Liver (tissue), 9 donors: ENCODE results near the gene THSD4. TPM values are rescaled to one million over a fixed set of nuclear protein-coding genes. Genes with fewer than 3 reads are reported as not detected.
A peak's percentile ranks its signal among the peaks of the same experiment; 100 is the strongest.

Experiments
- DNase-seq: peaks from one replicate; pipeline ENCODE4 v3.0.0-alpha.2; 2017; ENCODE audit warnings: low spot score
- H3K27ac ChIP-seq, 2 donors: one replicate each; pipeline ENCODE4 v1.7.0; 2013; ENCODE audit warnings: inconsistent platforms in 2 of 2, low read length in 2 of 2, control low read depth in 1 of 2, low read depth in 1 of 2, mild to moderate bottlenecking in 1 of 2
- H3K27me3 ChIP-seq, 4 donors: one replicate each; pipeline versions ENCODE4 v1.6.1 to v1.7.0; 2013; ENCODE audit warnings: low read length in 3 of 4, inconsistent platforms in 1 of 4, mild to moderate bottlenecking in 1 of 4, moderate library complexity in 1 of 4; ENCODE audit not compliant: control insufficient read depth in 4 of 4, insufficient read depth in 4 of 4
- H3K36me3 ChIP-seq, 4 donors: one replicate each; pipeline versions ENCODE4 v1.6.1 to v1.7.0; 2013; ENCODE audit warnings: low read length in 3 of 4, mild to moderate bottlenecking in 3 of 4, low read depth in 1 of 4, moderate library complexity in 1 of 4; ENCODE audit not compliant: control insufficient read depth in 4 of 4, insufficient read depth in 3 of 4
- H3K4me1 ChIP-seq, 4 donors: one replicate each; pipeline versions ENCODE4 v1.6.1 to v1.7.0; 2013; ENCODE audit warnings: low read length in 3 of 4, mild to moderate bottlenecking in 3 of 4, moderate library complexity in 1 of 4; ENCODE audit not compliant: control insufficient read depth in 4 of 4, insufficient read depth in 4 of 4
- H3K4me3 ChIP-seq, 3 donors: one replicate each; pipeline versions ENCODE4 v1.6.1 to v1.7.0; 2013; ENCODE audit warnings: low read length in 3 of 3, control low read depth in 1 of 3, low read depth in 1 of 3, mild to moderate bottlenecking in 1 of 3
- H3K9ac ChIP-seq, 2 donors: one replicate each; pipeline ENCODE4 v1.7.0; 2013; ENCODE audit warnings: low read length in 2 of 2, mild to moderate bottlenecking in 2 of 2, moderate library complexity in 2 of 2, control low read depth in 1 of 2, low read depth in 1 of 2
- H3K9me3 ChIP-seq, 4 donors: one replicate each; pipeline versions ENCODE4 v1.6.1 to v1.7.0; 2013; ENCODE audit warnings: low read length in 3 of 4; ENCODE audit not compliant: control insufficient read depth in 4 of 4
- CTCF ChIP-seq: fragments of 150-350 bp; IDR thresholded peaks from 2 replicates; pipeline ENCODE4 v1.5.1; 2017; ENCODE audit warnings: improper control_type of control experiment, low read depth, low read length; ENCODE audit not compliant: missing input control
- EGR1 ChIP-seq, 2 donors: IDR thresholded peaks; 2 replicates each; pipeline ENCODE4 v1.6.1; 2016 to 2018; ENCODE audit warnings: antibody characterized with exemption in 2 of 2, low read depth in 2 of 2
- FOXA2 ChIP-seq: IDR thresholded peaks from 2 replicates; pipeline ENCODE4 v1.6.1; 2016; ENCODE audit warnings: antibody characterized with exemption
- GABPA ChIP-seq, 2 donors: IDR thresholded peaks in 1 of 2; conservative IDR thresholded peaks in 1 of 2; 2 replicates each; pipeline ENCODE4 v1.6.1; 2016; ENCODE audit warnings: antibody characterized with exemption in 2 of 2, mild to moderate bottlenecking in 1 of 2, moderate library complexity in 1 of 2
- HNF4A ChIP-seq, 2 donors: conservative IDR thresholded peaks; 2 replicates each; pipeline ENCODE4 v1.6.1; 2016; ENCODE audit warnings: antibody characterized with exemption in 2 of 2, mild to moderate bottlenecking in 2 of 2
- HNF4G ChIP-seq: IDR thresholded peaks from 2 replicates; pipeline ENCODE4 v1.6.1; 2016; ENCODE audit warnings: antibody characterized with exemption
- JUND ChIP-seq, 2 donors: IDR thresholded peaks; 2 replicates each; pipeline ENCODE4 v1.6.1; 2016; ENCODE audit warnings: antibody characterized with exemption in 2 of 2
- NR2F2 ChIP-seq: IDR thresholded peaks from 2 replicates; pipeline ENCODE4 v1.6.1; 2016; ENCODE audit warnings: antibody characterized with exemption
- RAD21 ChIP-seq, 2 donors: IDR thresholded peaks; 2 replicates each; pipeline ENCODE4 v1.6.1; 2016; ENCODE audit warnings: antibody characterized with exemption in 2 of 2, mild to moderate bottlenecking in 2 of 2
- RXRA ChIP-seq, 2 donors: IDR thresholded peaks; 2 replicates each; pipeline ENCODE4 v1.6.1; 2017 to 2018; ENCODE audit warnings: antibody characterized with exemption in 2 of 2, mild to moderate bottlenecking in 1 of 2
- SP1 ChIP-seq: IDR thresholded peaks from 2 replicates; pipeline ENCODE4 v1.6.1; 2018; ENCODE audit warnings: antibody characterized with exemption, mild to moderate bottlenecking
- TAF1 ChIP-seq: conservative IDR thresholded peaks from 2 replicates; pipeline ENCODE4 v1.6.1; 2016; ENCODE audit warnings: antibody characterized with exemption, mild to moderate bottlenecking
- YY1 ChIP-seq: IDR thresholded peaks from 2 replicates; pipeline ENCODE4 v1.6.1; 2016; ENCODE audit warnings: antibody characterized with exemption, mild to moderate bottlenecking
- ZBTB33 ChIP-seq: IDR thresholded peaks from 2 replicates; pipeline ENCODE4 v1.6.1; 2016; ENCODE audit warnings: antibody characterized with exemption
- WGBS: extraction: QIAGEN DNeasy Blood & Tissue Kit; methylation state at CpG from one replicate; pipeline ENCODE4 v1.1.7; 2013; 5-methylcytosine and 5-hydroxymethylcytosine counted together
- polyA plus RNA-seq, 2 donors: library from polyadenylated mRNA; stranded (reverse) in 1 of 2; unstranded in 1 of 2; fragments of 200-250 nt in 1 of 2; fragments of >200 nt in 1 of 2; fragmentation: Nextera tagmentation in 1 of 2; extraction: Ambion mirVana in 1 of 2; gene quantifications; one replicate each; pipeline versions ENCODE4 v1.2.1 to v1.2.3, GENCODE V29; 2013 to 2015
- total RNA-seq, 2 donors: library from RNA; depleted of rRNA; stranded (reverse); fragments of >200 nt; gene quantifications; one replicate each; pipeline ENCODE4 v1.2.3, GENCODE V29; 2014
- TF ChIP-seq, protein P1 (sequence below): IDR thresholded peaks from 2 replicates; pipeline ENCODE4 v1.6.1; 2016; ENCODE audit warnings: antibody characterized with exemption
- TF ChIP-seq, protein P2 (sequence below): IDR thresholded peaks from 2 replicates; pipeline ENCODE4 v1.6.1; 2016; ENCODE audit warnings: antibody characterized with exemption, mild to moderate bottlenecking
- donor health status: healthy.
- donor health status: healthy.
- donor health status: healthy.
- donor health status: healthy.
- donor health status: healthy.

The THSD4 gene
- total and polyA plus RNA-seq, 4 donors = 0.23 to 11.5 (median 1.9) TPM

GRCh38 chr15:71650603-71651002 is 535.3 kb downstream of the THSD4 start (continued):
- TF ChIP-seq TAF1 (no peak), FOXA2 (no peak)
- TF ChIP-seq, protein P1, sequence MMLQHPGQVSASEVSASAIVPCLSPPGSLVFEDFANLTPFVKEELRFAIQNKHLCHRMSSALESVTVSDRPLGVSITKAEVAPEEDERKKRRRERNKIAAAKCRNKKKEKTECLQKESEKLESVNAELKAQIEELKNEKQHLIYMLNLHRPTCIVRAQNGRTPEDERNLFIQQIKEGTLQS = no peak

GRCh38 chr15:71651750-71652186 is 536.5 kb downstream of the THSD4 start:
- TF ChIP-seq SP1 (no peak), JUND (IDR thresholded peaks at IDR 0.05) (no peak), RAD21 (IDR thresholded peaks at IDR 0.05) (peak; percentile 82 to 83), HNF4G (no peak), YY1 (no peak), CTCF (peak; percentile 62), ZBTB33 (no peak), HNF4A (conservative IDR thresholded peaks at IDR 0.05) (no peak)
- H3K4me3 ChIP-seq = no peak overlapping the region
- H3K4me1 ChIP-seq = peaks cover 1 to 22% (median 12%) of the 10 kb centered on the region in 4 donors
- no peaks in the 10 kb centered on the region for H3K9me3 ChIP-seq
- no peak overlapping the region for H3K9ac ChIP-seq
- no peaks in the 10 kb centered on the region for H3K36me3 ChIP-seq
- DNase-seq = no peak
- no peak overlapping the region for H3K27ac ChIP-seq
- 66% methylated on average over 5 of the region's 5 CpGs for WGBS
- H3K27me3 ChIP-seq = no peaks in the 10 kb centered on the region

- DNase-seq = no peak
- peaks cover 1 to 44% (median 29%) of the 10 kb centered on the region in 4 donors for H3K4me1 ChIP-seq
- H3K27ac ChIP-seq = peak overlapping the region; percentile 80 to 86
- H3K36me3 ChIP-seq = no peaks in the 10 kb centered on the region
- no peaks in the 10 kb centered on the region for H3K27me3 ChIP-seq
- H3K9ac ChIP-seq = no peak overlapping the region
- H3K4me3 ChIP-seq = no peak overlapping the region
- WGBS = 30% methylated on average over 8 of the region's 8 CpGs
- no peaks in the 10 kb centered on the region for H3K9me3 ChIP-seq
- peak; percentile 76 for TF ChIP-seq ZBTB33
- no peak for TF ChIP-seq TAF1
- TF ChIP-seq, protein P1 = peak; percentile 23
- peak; percentile 52 for TF ChIP-seq YY1
- TF ChIP-seq RAD21 (IDR thresholded peaks at IDR 0.05) = peak; percentile 24 to 52
- no peak for TF ChIP-seq EGR1 (IDR thresholded peaks at IDR 0.05; ENCODE audit: low read depth in 2 of 2)
- TF ChIP-seq FOXA2 = peak; percentile 94
- peak; percentile 55 for TF ChIP-seq NR2F2
- peak; percentile 50 for TF ChIP-seq HNF4G
- TF ChIP-seq CTCF = no peak
- TF ChIP-seq SP1 = peak; percentile 88
- no peak for TF ChIP-seq GABPA (IDR thresholded peaks at IDR 0.05 in 1 of 2, conservative IDR thresholded peaks at IDR 0.05 in 1 of 2)
- TF ChIP-seq, protein P2, sequence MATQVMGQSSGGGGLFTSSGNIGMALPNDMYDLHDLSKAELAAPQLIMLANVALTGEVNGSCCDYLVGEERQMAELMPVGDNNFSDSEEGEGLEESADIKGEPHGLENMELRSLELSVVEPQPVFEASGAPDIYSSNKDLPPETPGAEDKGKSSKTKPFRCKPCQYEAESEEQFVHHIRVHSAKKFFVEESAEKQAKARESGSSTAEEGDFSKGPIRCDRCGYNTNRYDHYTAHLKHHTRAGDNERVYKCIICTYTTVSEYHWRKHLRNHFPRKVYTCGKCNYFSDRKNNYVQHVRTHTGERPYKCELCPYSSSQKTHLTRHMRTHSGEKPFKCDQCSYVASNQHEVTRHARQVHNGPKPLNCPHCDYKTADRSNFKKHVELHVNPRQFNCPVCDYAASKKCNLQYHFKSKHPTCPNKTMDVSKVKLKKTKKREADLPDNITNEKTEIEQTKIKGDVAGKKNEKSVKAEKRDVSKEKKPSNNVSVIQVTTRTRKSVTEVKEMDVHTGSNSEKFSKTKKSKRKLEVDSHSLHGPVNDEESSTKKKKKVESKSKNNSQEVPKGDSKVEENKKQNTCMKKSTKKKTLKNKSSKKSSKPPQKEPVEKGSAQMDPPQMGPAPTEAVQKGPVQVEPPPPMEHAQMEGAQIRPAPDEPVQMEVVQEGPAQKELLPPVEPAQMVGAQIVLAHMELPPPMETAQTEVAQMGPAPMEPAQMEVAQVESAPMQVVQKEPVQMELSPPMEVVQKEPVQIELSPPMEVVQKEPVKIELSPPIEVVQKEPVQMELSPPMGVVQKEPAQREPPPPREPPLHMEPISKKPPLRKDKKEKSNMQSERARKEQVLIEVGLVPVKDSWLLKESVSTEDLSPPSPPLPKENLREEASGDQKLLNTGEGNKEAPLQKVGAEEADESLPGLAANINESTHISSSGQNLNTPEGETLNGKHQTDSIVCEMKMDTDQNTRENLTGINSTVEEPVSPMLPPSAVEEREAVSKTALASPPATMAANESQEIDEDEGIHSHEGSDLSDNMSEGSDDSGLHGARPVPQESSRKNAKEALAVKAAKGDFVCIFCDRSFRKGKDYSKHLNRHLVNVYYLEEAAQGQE = peak; percentile 55
- peak; percentile 90 to 92 for TF ChIP-seq RXRA (IDR thresholded peaks at IDR 0.05)
Observed at GRCh38 chr15:71654042-71654719, 538.9 kb downstream of the THSD4 start.
